Activated T-helper 2 cell treated with anti-CD3 and anti-CD28 coated beads, Interferon-gamma antibody, Interleukin-2, Interleukin-4, amounts not matched to agents 10 μg/mL and 5 μg/mL and 100 μg/mL, durations not matched to agents 14 hours and 24 hours and 36 hours (primary cell): Measurements from ENCODE around the gene FBXO21. TPM values are rescaled to one million over a fixed set of nuclear protein-coding genes. Genes with fewer than 3 reads are reported as not detected.

Experiments
- DNase-seq: peaks from one replicate; pipeline ENCODE4 v3.0.0; 2021; ENCODE audit warnings: low spot score
- H3K27ac Mint-ChIP-seq: one replicate; pipeline ENCODE4 v1.8.0; 2021; ENCODE audit warnings: mixed read lengths
- H3K27me3 Mint-ChIP-seq: one replicate; pipeline ENCODE4 v1.8.0; 2021; ENCODE audit warnings: low read depth, mixed read lengths
- H3K36me3 Mint-ChIP-seq: one replicate; pipeline ENCODE4 v1.8.0; 2021; ENCODE audit warnings: low read depth, mixed read lengths
- H3K4me1 Mint-ChIP-seq: one replicate; pipeline ENCODE4 v1.8.0; 2021; ENCODE audit warnings: low read depth, mixed read lengths
- H3K4me3 Mint-ChIP-seq: one replicate; pipeline ENCODE4 v1.8.0; 2021; ENCODE audit warnings: low read depth, mild to moderate bottlenecking, moderate library complexity, mixed read lengths
- H3K9me3 Mint-ChIP-seq: one replicate; pipeline ENCODE4 v1.8.0; 2021; ENCODE audit warnings: mixed read lengths
- intact Hi-C: fragments of 100-400 bp; cut with micrococcal nuclease; formaldehyde crosslinking; loops from one replicate; pipeline ENCODE4 v1.15.1; 2023
- total RNA-seq: library from RNA; stranded (reverse); gene quantifications from 2 replicates; pipeline ENCODE4 v1.2.3, GENCODE V29; 2022

The FBXO21 gene
- total RNA-seq, 1 donor from 2014 or later, result 24.3 TPM

DNA sequence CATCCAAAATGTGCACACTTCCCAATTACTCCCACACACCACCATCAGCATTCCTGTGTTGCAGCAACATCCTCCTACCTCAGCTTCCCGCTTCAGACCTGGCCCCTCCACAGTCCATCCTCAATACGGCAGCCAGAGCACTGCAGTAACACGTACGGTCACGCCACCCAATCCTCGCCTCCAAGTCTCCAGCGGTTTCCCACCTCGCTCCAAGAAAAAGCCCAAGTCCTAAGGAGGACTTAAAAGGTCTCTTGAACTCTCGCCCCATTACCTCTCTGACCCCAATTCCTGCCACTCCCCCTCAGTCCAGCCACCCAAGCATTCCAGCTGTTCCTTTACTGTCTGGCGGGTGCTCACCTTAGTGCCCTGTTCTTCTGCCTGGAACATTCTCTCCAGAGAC is 12.0 kb downstream of the FBXO21 start:
- Mint-ChIP-seq H3K9me3 (peaks cover 12% of the 10 kb centered on the region), H3K36me3 (peaks cover 89% of the 10 kb centered on the region), H3K4me1 (peaks cover 1% of the 10 kb centered on the region), H3K27ac (no peak overlapping the region), H3K4me3 (no peak overlapping the region), H3K27me3 (no peaks in the 10 kb centered on the region)
- no peak for DNase-seq
- intact Hi-C loops, result no loop called here

DNA sequence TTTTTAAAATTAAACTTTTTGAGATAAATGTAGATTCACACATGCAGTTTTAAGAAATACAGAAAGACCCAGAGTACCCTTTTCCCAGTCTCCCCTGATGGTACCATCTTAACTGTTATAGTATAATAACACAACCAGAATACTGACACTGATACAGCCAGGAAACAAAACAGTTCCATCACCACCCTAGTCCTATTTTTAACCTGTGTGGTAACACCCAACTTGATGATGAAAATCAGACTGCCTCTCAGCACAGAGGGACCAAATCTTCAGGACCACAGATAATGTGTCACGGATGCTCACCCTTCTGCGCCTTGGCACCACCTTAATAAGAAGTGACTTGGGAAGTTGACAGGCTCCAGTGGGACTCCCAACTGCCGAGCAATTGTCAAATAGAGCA is 18.1 kb downstream of the FBXO21 start:
- no peaks in the 10 kb centered on the region for H3K4me1 Mint-ChIP-seq
- H3K27ac Mint-ChIP-seq, result no peak overlapping the region
- no peak overlapping the region for H3K4me3 Mint-ChIP-seq
- no peaks in the 10 kb centered on the region for H3K9me3 Mint-ChIP-seq
- intact Hi-C loops, result no loop called here
- H3K36me3 Mint-ChIP-seq, result peaks cover 71% of the 10 kb centered on the region
- H3K27me3 Mint-ChIP-seq, result no peaks in the 10 kb centered on the region
- DNase-seq, result no peak

DNA sequence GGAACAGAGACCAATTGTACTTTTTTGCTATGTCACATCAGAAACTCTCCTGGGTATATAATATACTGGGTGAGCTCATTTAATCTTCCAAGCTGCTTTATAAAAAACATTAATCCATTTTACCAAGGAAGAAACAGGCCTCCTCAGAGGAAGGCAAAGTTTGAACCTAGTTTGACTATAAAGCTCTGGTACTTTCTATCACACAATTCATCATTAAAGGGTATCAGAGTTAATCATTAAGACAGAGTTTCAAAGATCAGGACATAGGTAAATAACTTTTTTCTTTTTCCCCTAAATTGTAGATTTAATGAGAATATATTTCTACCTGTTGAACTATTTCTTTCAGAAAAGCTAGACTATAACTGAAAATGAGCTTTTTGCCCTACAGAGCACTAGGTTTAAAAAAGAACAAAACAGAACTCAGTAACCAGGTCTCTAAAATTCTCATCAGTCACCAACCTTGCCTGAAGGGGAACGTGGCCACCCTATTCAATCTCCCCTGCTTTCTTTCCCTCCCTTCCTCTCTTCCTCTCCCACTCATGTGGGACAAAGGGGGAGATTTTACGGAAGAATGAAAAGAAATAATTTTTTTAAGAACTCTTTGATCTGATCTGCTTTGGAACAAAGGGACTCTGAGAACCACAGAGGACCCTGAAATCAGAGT is 18.6 kb downstream of the FBXO21 start:
- Mint-ChIP-seq H3K27me3 (no peaks in the 10 kb centered on the region), H3K36me3 (peaks cover 71% of the 10 kb centered on the region), H3K27ac (no peak overlapping the region), H3K9me3 (no peaks in the 10 kb centered on the region), H3K4me3 (no peak overlapping the region), H3K4me1 (no peaks in the 10 kb centered on the region)
- intact Hi-C loops, result no loop called here
- DNase-seq, result no peak

DNA sequence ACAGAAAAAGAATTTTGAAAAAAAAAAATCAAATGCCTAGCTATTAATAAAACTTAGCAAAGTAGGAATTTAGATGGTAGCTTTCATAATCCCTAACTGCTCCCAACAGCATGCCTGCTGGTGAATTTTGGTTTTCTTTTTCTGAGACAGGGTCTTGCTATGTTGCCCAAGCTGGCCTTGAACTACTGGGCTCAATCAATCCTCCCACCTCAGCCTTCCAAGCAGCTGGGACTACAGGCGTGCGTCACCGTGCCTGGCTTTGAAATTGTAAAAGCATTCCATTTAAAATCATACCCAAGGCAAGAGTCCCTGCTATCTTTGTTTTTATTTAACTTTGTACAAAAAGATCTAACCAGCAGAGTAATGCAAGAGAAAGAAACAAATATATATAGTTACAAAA is 20.7 kb downstream of the FBXO21 start:
- Mint-ChIP-seq H3K4me1 (no peaks in the 10 kb centered on the region), H3K36me3 (peaks cover 73% of the 10 kb centered on the region), H3K4me3 (no peak overlapping the region), H3K9me3 (no peaks in the 10 kb centered on the region), H3K27ac (no peak overlapping the region), H3K27me3 (no peaks in the 10 kb centered on the region)
- no peak for DNase-seq
- intact Hi-C loops, result no loop called here

DNA sequence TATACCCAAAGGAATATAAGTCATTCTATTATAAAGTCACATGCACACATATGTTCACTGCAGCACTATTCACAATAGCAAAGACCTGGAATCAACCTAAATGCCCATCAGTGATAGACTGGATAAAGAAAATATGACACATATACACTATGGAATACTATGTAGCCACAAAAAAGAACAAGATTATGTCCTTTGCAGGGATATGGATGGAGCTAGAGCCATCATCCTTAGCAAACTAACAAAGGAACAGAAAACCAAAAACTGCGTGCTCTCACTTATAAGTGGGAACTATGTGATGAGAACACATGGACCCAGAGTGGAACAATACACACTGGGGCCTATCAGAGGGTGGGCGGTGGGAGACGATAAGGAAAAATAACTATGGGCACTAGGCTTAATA is 21.3 kb downstream of the FBXO21 start:
- intact Hi-C loops, result no loop called here
- Mint-ChIP-seq H3K4me1 (no peaks in the 10 kb centered on the region), H3K36me3 (peaks cover 70% of the 10 kb centered on the region), H3K27ac (no peak overlapping the region), H3K4me3 (no peak overlapping the region), H3K27me3 (no peaks in the 10 kb centered on the region), H3K9me3 (no peaks in the 10 kb centered on the region)
- DNase-seq, result no peak

DNA sequence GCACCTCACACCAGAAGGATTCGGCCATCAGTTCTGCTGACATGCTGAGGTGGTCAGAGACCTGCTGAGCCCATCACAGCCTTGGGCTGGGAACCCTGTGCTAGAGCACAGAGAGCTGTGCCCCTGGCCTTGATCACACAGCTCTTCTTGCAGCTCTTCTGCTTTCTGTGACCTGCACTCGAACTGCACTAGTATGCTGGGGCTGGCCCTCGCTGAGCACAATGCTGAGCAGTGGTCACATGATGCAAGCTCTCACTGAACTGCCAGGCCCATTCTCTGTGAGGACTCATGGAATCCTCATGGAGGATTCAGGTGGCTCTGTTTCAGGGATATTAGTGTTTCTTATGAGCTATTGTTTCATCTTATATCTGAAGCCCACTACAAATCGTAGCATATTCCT is 22.5 kb downstream of the FBXO21 start:
- H3K4me3 Mint-ChIP-seq, result no peak overlapping the region
- DNase-seq, result no peak
- H3K4me1 Mint-ChIP-seq, result no peaks in the 10 kb centered on the region
- peaks cover 66% of the 10 kb centered on the region for H3K36me3 Mint-ChIP-seq
- no peaks in the 10 kb centered on the region for H3K27me3 Mint-ChIP-seq
- H3K9me3 Mint-ChIP-seq, result no peaks in the 10 kb centered on the region
- intact Hi-C loops, result no loop called here
- no peak overlapping the region for H3K27ac Mint-ChIP-seq

DNA sequence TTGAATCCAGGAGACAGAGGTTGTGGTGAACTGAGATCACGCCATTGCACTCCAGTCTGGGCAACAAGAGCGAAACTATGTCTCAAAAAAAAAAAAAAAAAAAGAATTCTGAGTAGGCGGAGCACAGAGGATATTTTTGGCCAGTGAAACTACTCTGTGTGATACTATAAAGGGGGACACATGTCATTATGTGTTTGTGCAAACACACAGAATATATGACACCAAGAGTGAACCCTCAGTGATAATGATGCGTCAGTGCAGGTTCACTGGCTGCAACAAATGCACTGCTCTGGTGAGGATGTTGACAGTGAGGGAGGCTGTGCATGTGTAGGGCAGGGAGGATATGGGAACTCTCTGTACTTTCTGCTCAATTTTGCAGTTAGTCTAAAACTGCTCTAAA is 24.2 kb downstream of the FBXO21 start:
- Mint-ChIP-seq H3K27ac (no peak overlapping the region), H3K9me3 (no peaks in the 10 kb centered on the region), H3K4me3 (no peak overlapping the region), H3K36me3 (peaks cover 68% of the 10 kb centered on the region), H3K27me3 (no peaks in the 10 kb centered on the region), H3K4me1 (no peaks in the 10 kb centered on the region)
- DNase-seq, result no peak
- intact Hi-C loops, result no loop called here

DNA sequence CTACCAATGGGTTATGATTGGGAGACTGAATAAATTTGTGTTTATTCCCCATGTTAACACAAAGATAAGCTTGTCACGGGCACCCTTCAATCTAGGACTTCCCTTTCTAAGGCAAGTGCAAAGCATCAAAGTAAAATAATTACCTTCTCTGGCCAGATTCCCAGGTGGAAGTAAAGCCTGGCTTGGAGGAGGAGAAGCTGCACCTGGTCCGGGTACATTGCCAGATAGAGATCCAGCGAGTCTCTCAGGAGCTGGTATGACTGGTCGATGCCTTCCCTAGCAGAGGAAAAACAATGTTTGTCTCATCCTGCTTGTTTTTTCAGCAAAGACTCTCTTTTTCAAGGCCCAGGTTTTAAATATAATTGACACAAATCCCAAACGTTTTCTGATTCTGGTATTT is 24.9 kb downstream of the FBXO21 start:
- Mint-ChIP-seq H3K9me3 (no peaks in the 10 kb centered on the region), H3K36me3 (peaks cover 68% of the 10 kb centered on the region), H3K27ac (no peak overlapping the region), H3K4me1 (no peaks in the 10 kb centered on the region), H3K27me3 (no peaks in the 10 kb centered on the region), H3K4me3 (no peak overlapping the region)
- no peak for DNase-seq
- intact Hi-C loops, result no loop called here

DNA sequence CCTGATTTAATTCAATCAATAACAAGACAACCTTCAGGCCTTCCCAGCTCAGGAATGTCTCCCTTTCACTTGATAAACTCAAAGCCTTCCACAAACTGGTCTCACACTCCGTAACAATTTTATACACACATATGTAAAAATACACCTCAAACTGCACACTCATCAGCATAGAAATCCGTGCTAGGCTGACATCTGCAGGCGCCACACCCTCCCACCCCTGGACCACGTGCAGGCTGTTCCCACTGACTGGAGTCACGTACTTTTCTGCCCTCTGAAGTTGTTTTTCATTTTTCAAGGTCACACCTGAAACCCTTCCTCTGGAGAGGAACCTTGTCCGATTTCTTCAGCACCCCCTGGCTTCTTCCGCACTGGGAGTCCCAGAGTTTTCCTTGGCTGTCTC is 27.6 kb downstream of the FBXO21 start:
- Mint-ChIP-seq H3K9me3 (no peaks in the 10 kb centered on the region), H3K27me3 (no peaks in the 10 kb centered on the region), H3K4me1 (no peaks in the 10 kb centered on the region), H3K36me3 (peaks cover 73% of the 10 kb centered on the region), H3K27ac (no peak overlapping the region), H3K4me3 (no peak overlapping the region)
- intact Hi-C loops, result no loop called here
- DNase-seq, result no peak

DNA sequence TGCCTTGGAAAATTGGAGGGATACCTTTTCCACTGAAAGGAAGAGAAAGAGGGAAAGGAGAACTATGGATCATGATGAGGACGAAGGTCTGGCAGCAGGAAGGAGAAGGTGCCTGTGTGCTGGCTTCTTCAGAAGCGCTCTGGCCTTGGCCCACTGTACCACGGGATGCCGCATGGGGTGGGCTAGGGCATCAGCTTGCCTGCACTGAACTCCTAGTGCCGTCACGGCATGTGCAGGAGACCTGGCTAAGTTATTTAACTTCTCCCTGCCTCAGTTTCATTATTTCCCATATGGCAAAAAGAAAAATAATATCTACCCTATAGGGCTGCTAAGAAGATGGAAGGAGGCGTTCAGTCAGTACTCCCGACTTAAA is 28.1 kb downstream of the FBXO21 start:
- no peaks in the 10 kb centered on the region for H3K27me3 Mint-ChIP-seq
- intact Hi-C loops, result no loop called here
- H3K27ac Mint-ChIP-seq, result no peak overlapping the region
- no peak overlapping the region for H3K4me3 Mint-ChIP-seq
- H3K4me1 Mint-ChIP-seq, result no peaks in the 10 kb centered on the region
- DNase-seq, result no peak
- H3K9me3 Mint-ChIP-seq, result no peaks in the 10 kb centered on the region
- peaks cover 74% of the 10 kb centered on the region for H3K36me3 Mint-ChIP-seq

DNA sequence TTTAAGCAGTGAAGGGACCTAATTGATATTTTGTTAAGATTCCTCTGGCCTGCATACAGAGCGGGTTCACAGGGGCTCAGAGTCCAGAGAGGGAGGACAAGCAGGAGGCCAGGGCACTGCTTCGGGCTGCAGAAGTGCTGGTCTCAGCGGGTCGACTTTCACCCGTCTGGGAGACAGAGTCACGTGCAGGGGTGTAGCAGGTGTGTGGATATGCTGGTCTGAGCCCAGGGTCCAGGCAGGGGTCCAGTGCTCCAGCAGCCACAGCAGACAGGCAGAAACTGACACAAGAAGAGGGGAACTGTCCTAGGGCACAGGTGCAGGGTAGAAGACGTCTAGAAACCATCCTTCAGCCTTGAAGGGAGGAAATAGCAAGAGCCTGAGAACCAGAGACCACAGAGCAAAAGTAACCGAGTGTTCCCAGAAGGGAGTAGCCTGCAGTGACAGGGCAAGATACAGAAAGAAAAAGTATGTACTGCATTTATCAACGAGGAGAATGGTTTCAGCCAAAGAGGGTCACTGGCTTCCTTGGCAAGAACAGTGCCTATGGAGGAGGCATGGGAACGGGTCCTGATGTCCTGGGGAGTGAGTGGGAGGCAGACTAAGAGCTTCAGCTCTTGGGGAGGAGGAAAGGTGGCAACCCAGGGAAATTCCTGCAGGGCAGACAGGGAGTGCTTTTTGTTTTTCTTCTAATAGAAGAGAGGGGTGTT is 28.7 kb downstream of the FBXO21 start:
- no peak overlapping the region for H3K27ac Mint-ChIP-seq
- intact Hi-C loops, result no loop called here
- H3K4me3 Mint-ChIP-seq, result no peak overlapping the region
- no peaks in the 10 kb centered on the region for H3K4me1 Mint-ChIP-seq
- no peaks in the 10 kb centered on the region for H3K27me3 Mint-ChIP-seq
- no peaks in the 10 kb centered on the region for H3K9me3 Mint-ChIP-seq
- H3K36me3 Mint-ChIP-seq, result peaks cover 73% of the 10 kb centered on the region
- DNase-seq, result no peak

DNA sequence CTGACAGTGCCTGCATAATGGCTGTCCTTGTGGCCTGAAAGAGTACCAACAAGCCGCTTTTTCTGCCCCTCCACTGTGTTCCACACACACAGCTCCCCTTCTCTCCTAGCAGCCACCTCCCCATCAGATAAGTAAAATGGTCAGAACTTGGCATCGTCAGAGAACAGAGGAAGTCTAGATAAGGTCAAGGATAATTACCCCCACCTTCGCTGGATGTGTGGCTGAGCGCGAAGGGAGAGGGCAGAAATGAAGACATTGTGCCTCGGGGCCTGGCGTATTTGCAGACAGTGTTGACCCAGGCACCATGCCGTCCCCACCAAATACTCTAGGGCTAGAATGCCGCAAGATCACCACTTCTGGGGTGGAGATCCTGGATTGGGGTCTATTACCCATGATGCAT is 30.6 kb downstream of the FBXO21 start:
- Mint-ChIP-seq H3K36me3 (peaks cover 74% of the 10 kb centered on the region), H3K4me3 (no peak overlapping the region), H3K4me1 (no peaks in the 10 kb centered on the region), H3K27me3 (no peaks in the 10 kb centered on the region), H3K27ac (no peak overlapping the region), H3K9me3 (no peaks in the 10 kb centered on the region)
- DNase-seq, result no peak
- intact Hi-C loops, result no loop called here

DNA sequence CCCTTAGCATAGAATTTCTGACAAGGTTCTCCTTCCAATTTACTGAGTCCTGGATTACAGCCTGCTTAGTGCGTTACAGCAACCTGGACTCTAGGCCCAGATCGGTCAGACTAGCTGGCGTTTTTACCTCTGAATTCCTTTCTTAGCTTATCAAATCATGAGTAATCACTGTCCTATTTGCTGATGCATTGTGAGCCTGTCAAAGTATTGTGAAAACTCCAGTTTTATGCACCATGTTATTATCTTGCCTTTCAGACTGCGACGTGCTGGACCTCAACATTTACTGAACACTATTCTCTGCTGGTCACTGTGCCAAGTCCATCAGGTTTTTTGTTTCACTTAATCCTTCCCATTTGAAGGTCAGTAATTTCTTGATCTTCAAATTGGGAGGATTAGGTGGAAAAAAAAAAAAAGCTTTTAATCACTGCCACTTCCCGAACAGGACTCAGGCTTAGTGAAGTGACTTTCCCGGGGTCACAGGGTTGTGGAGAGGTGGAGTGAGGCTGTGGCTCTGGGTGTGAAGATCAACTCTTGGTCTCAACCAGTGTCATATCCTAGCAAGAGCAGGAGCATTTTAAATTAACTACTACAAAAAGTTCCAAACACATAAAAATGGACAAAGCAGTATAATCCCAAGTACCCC is 31.2 kb downstream of the FBXO21 start:
- DNase-seq, result no peak
- no peaks in the 10 kb centered on the region for H3K9me3 Mint-ChIP-seq
- peaks cover 75% of the 10 kb centered on the region for H3K36me3 Mint-ChIP-seq
- H3K4me1 Mint-ChIP-seq, result no peaks in the 10 kb centered on the region
- H3K27me3 Mint-ChIP-seq, result no peaks in the 10 kb centered on the region
- no peak overlapping the region for H3K4me3 Mint-ChIP-seq
- H3K27ac Mint-ChIP-seq, result no peak overlapping the region
- intact Hi-C loops, result no loop called here
